ENCODE results near the gene YIPF3.

- TF ChIP-seq CTCF (conservative IDR thresholded peaks at IDR 0.05) = no peak
- TF ChIP-seq EZH2 (IDR thresholded peaks at IDR 0.05; ENCODE audit: low read depth) = no peak
Measured at GRCh38 chr6:43503443-43503842, 13.3 kb downstream of the YIPF3 start.

All from PC-9 (cell line).